Heart left ventricle (tissue), 13 donors: ENCODE data around the gene CPM.

Experiments used
- POLR2A ChIP-seq, 2 donors: fragments of 450-650 bp; IDR thresholded peaks; one replicate each; pipeline ENCODE4 v1.6.1; 2017; ENCODE audit warnings: antibody characterized with exemption in 2 of 2, mild to moderate bottlenecking in 2 of 2, moderate library complexity in 2 of 2
- TF ChIP-seq, protein P1 (sequence below), 12 donors: fragments of 200-600 bp; sonication (generic) in 4 of 12; IDR thresholded peaks; one replicate each; pipeline versions ENCODE4 v1.5.0 to v1.8.0; 2018 to 2022; ENCODE audit warnings: antibody characterized with exemption in 12 of 12, mild to moderate bottlenecking in 5 of 12
- donor health status: ischemic (EF 13 %, LVEDD 7.1; RV severe dilation, severe dysfunction).
- donor health status: DM: no; HTN: yes; CAD: no.
- donor health status: DM: no; HTN: no; CAD: no.
- donor health status: ischemic (EF 25% LVEDD 6.9; RV normal size, moderate dysfunction).
- donor health status: ischemic (EF 25% LVEDD 5.7; RV mildly dilated, moderate dysfunction).
- donor health status: ischemic (EF 35%, LVEDD 5.7; RV mildly dilated, moderate dysfunction).
- donor health status: nonischemic (EF 11% LVEDD 7.7; RV severe dilation, severe dysfunction).
- donor health status: DM: yes; HTN: yes; CAD: no.
- donor health status: PGD.
- donor health status: ischemic (EF 29% LVEDD 5.4; RV normal size, mild dysfunction).
- donor health status: nonischemic (EF 23%, LVEDD 6.1; RV moderate dilation, normal function).

DNA sequence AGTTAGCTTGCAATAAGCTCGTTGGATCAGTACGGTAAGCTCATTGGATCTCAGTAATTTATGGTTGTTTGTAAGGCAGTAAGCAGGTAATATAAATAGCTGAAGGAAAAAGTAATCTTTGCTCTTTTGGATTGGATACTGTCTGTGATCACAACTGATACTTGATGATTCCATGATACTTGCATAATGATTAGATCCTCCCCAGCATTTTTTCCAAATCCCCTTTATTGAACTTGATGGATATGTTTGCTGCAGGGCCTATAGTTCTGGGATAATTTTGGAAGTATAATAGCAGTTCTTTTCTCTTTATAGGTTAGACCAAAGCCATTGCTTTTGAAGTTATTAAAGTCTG, 119.8 kb downstream of the CPM start:
- TF ChIP-seq, protein P1, sequence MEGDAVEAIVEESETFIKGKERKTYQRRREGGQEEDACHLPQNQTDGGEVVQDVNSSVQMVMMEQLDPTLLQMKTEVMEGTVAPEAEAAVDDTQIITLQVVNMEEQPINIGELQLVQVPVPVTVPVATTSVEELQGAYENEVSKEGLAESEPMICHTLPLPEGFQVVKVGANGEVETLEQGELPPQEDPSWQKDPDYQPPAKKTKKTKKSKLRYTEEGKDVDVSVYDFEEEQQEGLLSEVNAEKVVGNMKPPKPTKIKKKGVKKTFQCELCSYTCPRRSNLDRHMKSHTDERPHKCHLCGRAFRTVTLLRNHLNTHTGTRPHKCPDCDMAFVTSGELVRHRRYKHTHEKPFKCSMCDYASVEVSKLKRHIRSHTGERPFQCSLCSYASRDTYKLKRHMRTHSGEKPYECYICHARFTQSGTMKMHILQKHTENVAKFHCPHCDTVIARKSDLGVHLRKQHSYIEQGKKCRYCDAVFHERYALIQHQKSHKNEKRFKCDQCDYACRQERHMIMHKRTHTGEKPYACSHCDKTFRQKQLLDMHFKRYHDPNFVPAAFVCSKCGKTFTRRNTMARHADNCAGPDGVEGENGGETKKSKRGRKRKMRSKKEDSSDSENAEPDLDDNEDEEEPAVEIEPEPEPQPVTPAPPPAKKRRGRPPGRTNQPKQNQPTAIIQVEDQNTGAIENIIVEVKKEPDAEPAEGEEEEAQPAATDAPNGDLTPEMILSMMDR (IDR thresholded peaks at IDR 0.05), result no peak
- no peak for TF ChIP-seq POLR2A (IDR thresholded peaks at IDR 0.05)
